Uterus (tissue), 4 donors: Measurements from ENCODE around the gene ADORA1. TPM values are rescaled to one million over a fixed set of nuclear protein-coding genes. Genes with fewer than 3 reads are reported as not detected.

Experiments
- DNase-seq, 2 donors: peaks; one replicate each; pipeline ENCODE4 v3.0.0-alpha.2; 2019 to 2020
- H3K27ac ChIP-seq, 2 donors: fragments of 200-600 bp; sonication (generic); 1 replicate in 1 of 2; 2 replicates in 1 of 2; pipeline ENCODE4 v1.5.1; 2016 to 2018
- H3K27me3 ChIP-seq, 2 donors: fragments of 200-600 bp; sonication (generic); one replicate each; pipeline ENCODE4 v1.5.1; 2018 to 2019; ENCODE audit warnings: control low read depth in 1 of 2
- H3K36me3 ChIP-seq, 2 donors: fragments of 200-600 bp; sonication (generic); one replicate each; pipeline ENCODE4 v1.5.1; 2019; ENCODE audit warnings: control low read depth in 1 of 2
- H3K4me1 ChIP-seq, 2 donors: fragments of 200-600 bp; sonication (generic); one replicate each; pipeline ENCODE4 v1.5.1; 2018 to 2019; ENCODE audit warnings: control low read depth in 1 of 2
- H3K4me3 ChIP-seq, 2 donors: fragments of 200-600 bp; sonication (generic); 1 replicate in 1 of 2; 2 replicates in 1 of 2; pipeline ENCODE4 v1.5.1; 2018 to 2019; ENCODE audit warnings: mild to moderate bottlenecking in 1 of 2
- H3K9me3 ChIP-seq, 2 donors: fragments of 200-600 bp; sonication (generic); one replicate each; pipeline ENCODE4 v1.5.1; 2019; ENCODE audit warnings: control low read depth in 1 of 2
- POLR2A ChIP-seq, 2 donors: fragments of 450-650 bp; IDR thresholded peaks; one replicate each; pipeline ENCODE4 v1.6.1; 2016; ENCODE audit warnings: antibody characterized with exemption in 2 of 2, mild to moderate bottlenecking in 1 of 2, moderate library complexity in 1 of 2
- intact Hi-C: fragments of 100-400 bp; cut with DNase I; formaldehyde crosslinking; loops from one replicate; pipeline ENCODE4 v1.15.1; 2023; ENCODE audit warnings: low total_unique reads
- total RNA-seq, 4 donors: library from RNA; depleted of rRNA in 3 of 4; stranded (reverse); fragments of >200 nt in 3 of 4; gene quantifications; one replicate each; pipeline versions ENCODE4 v1.1.0 to v1.2.4, GENCODE V29; 2014 to 2023
- TF ChIP-seq, protein P1 (sequence below), 4 experiments: fragments of 200-600 bp in 2 of 4; fragments of 450-650 bp in 2 of 4; sonication (generic) in 2 of 4; IDR thresholded peaks; one replicate each; pipeline ENCODE4 v1.5.1; 2016 to 2019; ENCODE audit warnings: antibody characterized with exemption in 4 of 4, mild to moderate bottlenecking in 2 of 4, moderate library complexity in 1 of 4
- donor health status: DM: yes; HTN: yes; CAD: no.

ADORA1 gene
- total RNA-seq, 4 donors from 2014 or later = 3.0 TPM; not detected in 2

DNA sequence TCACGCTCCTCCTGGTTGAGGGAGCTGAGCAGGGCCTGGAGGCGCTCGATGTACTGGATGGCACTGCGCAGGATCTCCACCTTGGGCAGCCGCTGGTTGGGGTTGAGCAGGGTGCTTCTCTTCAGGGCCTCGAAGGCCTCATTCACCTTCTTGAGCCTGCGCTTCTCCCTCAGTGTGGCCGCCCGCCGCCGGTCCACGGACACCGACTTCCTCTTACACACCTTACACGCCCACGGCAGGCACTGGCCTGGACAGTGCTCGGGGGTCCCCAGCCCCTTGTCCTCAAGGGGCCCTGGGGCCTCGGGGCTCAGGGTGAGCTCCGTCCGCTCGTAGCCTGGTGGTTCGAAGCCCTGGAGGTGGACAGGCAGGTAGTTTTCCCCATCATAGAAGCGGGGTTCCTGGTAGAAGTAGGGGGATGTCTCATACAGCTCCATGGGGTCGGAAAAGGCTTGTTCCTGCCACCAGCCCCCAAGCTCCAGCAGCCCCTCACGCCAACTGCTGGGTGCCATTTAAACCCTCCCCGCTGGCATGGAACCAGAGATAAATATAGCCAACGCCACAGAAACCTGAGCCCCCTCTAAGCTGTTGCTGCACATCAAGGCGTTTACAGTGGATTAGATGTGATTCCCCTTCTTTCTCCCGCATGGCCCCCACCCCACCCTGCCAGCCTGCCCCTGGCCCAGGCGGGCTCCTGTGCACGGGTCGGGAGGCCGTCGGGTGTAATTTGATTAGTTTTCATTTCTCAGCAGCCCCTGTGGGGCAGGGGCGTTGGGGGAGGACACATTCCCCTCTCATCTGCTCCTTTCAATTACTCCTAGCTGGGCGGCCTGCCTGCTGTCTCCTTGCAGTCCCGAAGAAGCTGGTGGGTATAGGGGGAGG, 41.8 kb upstream of the ADORA1 start, which contains the start of gene MYOG:
TSS of gene MYOG (minus strand) at position 485 of the 879 bp plus-strand sequence. CDS start at position 434, 51 bp downstream.
- Histone ChIP-seq H3K36me3 (no peaks in the 10 kb centered on the region), H3K4me3 (no peak within 1 kb of the TSS), H3K27me3 (no peaks in the 10 kb centered on the region), H3K4me1 (no peaks in the 10 kb centered on the region), H3K9me3 (no peaks in the 10 kb centered on the region), H3K27ac (no peak within 1 kb of the TSS)
- DNase-seq = no peak
- intact Hi-C loops = no loop called here
- TF ChIP-seq, protein P1, sequence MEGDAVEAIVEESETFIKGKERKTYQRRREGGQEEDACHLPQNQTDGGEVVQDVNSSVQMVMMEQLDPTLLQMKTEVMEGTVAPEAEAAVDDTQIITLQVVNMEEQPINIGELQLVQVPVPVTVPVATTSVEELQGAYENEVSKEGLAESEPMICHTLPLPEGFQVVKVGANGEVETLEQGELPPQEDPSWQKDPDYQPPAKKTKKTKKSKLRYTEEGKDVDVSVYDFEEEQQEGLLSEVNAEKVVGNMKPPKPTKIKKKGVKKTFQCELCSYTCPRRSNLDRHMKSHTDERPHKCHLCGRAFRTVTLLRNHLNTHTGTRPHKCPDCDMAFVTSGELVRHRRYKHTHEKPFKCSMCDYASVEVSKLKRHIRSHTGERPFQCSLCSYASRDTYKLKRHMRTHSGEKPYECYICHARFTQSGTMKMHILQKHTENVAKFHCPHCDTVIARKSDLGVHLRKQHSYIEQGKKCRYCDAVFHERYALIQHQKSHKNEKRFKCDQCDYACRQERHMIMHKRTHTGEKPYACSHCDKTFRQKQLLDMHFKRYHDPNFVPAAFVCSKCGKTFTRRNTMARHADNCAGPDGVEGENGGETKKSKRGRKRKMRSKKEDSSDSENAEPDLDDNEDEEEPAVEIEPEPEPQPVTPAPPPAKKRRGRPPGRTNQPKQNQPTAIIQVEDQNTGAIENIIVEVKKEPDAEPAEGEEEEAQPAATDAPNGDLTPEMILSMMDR (IDR thresholded peaks at IDR 0.05) = no peak
- TF ChIP-seq POLR2A (IDR thresholded peaks at IDR 0.05) = no peak

GRCh38 chr1:203086992-203087763, 40.3 kb upstream of the ADORA1 start:
- no peak for DNase-seq
- no peak overlapping the region for H3K27ac ChIP-seq
- no peak for TF ChIP-seq POLR2A (IDR thresholded peaks at IDR 0.05)
- TF ChIP-seq, protein P1 (IDR thresholded peaks at IDR 0.05) = no peak
- H3K4me1 ChIP-seq = no peaks in the 10 kb centered on the region
- H3K4me3 ChIP-seq = no peak overlapping the region
- intact Hi-C loops = no loop called here
- no peaks in the 10 kb centered on the region for H3K9me3 ChIP-seq
- no peaks in the 10 kb centered on the region for H3K27me3 ChIP-seq
- H3K36me3 ChIP-seq = no peaks in the 10 kb centered on the region

GRCh38 chr1:203088441-203088840, 39.1 kb upstream of the ADORA1 start:
- DNase-seq = no peak
- no peaks in the 10 kb centered on the region for H3K4me1 ChIP-seq
- H3K27ac ChIP-seq = no peak overlapping the region
- H3K27me3 ChIP-seq = no peaks in the 10 kb centered on the region
- H3K9me3 ChIP-seq = no peaks in the 10 kb centered on the region
- H3K36me3 ChIP-seq = no peaks in the 10 kb centered on the region
- no peak for TF ChIP-seq POLR2A (IDR thresholded peaks at IDR 0.05)
- no peak overlapping the region for H3K4me3 ChIP-seq
- intact Hi-C loops = no loop called here

DNA sequence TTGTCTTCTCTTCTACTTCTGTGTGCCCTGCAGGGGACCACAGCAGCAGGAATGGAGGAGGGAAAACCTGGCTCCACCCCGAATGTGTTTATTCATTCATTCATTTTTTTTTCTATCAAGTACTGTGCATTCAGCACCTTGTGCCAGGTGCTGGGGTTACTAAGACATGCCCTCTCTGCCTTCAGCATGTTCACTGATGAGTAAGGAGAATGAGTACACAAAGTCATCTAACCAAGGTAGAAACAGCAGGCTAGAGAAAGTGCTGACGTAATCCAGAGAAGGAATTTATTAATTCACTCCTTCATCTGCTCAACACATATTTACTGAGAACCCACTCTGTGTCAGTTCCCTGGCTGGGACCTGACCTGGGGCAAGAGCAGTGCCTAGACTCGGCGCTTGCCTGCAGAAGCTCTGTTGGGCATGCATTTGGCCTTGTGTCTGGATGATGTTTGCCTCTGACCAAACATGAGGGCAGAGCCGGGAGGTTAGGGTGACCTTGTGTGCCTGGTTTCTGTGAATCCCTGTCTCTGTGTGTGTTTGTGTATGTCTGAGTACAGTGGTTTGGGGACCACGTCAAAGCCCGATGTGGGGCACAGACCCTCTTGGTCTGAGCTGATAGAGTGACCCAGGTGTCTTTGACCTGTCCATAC, 38.4 kb upstream of the ADORA1 start:
- Histone ChIP-seq H3K36me3 (no peaks in the 10 kb centered on the region), H3K27me3 (no peaks in the 10 kb centered on the region), H3K4me3 (no peak overlapping the region), H3K4me1 (no peaks in the 10 kb centered on the region), H3K9me3 (no peaks in the 10 kb centered on the region), H3K27ac (no peak overlapping the region)
- DNase-seq = no peak
- TF ChIP-seq, protein P1 (IDR thresholded peaks at IDR 0.05) = no peak
- no peak for TF ChIP-seq POLR2A (IDR thresholded peaks at IDR 0.05)
- intact Hi-C loops = no loop called here

DNA sequence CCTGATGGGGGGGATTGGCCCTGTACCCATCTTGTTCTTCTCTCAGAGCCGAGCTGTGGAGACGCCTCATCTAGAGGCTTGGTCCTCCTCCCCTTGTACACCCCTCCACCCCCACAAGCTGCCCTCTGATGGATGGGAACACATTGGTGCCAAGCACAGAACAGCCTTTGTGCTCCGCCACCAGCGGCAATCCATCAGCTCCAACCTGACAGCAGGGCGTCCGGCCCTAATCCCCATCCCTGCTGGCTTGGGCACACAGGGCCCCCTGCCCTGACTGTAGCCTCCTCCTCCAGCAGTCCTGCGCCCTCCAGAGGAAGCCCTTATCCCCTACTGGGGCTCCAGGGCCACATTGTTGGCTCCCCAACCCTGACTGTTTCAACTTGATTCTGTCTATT, 37.9 kb upstream of the ADORA1 start:
- no peaks in the 10 kb centered on the region for H3K27me3 ChIP-seq
- TF ChIP-seq POLR2A (IDR thresholded peaks at IDR 0.05) = no peak
- TF ChIP-seq, protein P1 (IDR thresholded peaks at IDR 0.05) = no peak
- no peaks in the 10 kb centered on the region for H3K36me3 ChIP-seq
- H3K27ac ChIP-seq = no peak overlapping the region
- H3K9me3 ChIP-seq = peaks cover 0 to 2% of the 10 kb centered on the region in 2 donors
- H3K4me1 ChIP-seq = no peaks in the 10 kb centered on the region
- no peak overlapping the region for H3K4me3 ChIP-seq
- no peak for DNase-seq
- intact Hi-C loops = no loop called here
